GM18951 (cell line): ENCODE results near the gene TRIP6.

Experiments
- POLR2A ChIP-seq: IDR thresholded peaks from 4 replicates; pipeline ENCODE4 v1.6.1; 2011; ENCODE audit warnings: mild to moderate bottlenecking; ENCODE audit not compliant: insufficient read length, insufficient read depth; ENCODE audit errors: extremely low read depth
- in situ Hi-C: fragments of 300-500 bp; cut with MboI; formaldehyde crosslinking; loops from one replicate; pipeline ENCODE4 v1.12.0; 2022; ENCODE audit warnings: low sequenced_read_pairs, mixed read lengths, inconsistent platforms; ENCODE audit not compliant: unreplicated experiment

TRIP6 gene

DNA sequence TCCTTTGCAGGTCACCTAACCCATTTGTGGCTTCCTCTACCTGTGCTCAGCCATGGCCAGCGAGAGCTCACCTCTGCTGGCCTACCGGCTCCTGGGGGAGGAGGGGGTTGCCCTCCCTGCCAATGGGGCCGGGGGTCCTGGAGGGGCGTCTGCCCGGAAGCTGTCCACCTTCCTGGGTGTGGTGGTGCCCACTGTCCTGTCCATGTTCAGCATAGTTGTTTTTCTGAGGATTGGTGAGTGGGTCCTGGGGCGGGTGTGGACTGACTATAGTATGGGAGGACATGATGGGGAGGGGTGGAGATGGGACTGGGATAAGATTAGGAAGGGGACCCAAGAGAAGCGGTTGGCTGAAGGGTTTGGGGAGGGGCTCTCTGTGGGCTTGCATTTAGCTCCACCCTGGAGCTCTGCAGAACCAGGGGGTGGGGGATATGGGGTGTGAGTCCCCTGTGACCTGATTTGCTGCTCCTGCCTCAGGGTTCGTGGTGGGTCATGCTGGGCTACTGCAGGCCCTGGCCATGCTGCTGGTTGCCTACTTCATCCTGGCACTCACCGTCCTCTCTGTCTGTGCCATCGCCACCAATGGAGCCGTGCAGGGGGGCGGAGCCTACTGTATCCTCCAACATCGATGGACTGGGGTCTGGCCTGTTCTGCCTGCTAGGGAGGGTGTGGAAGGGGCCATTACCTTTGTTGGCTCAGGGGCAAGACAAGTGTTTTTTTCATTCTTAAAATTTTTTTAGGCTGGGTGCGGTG is 12.9 kb upstream of the TRIP6 start:
- in situ Hi-C loops = loop anchor here (10.0 kb wide), 1 partner anchor 150 kb away; the partner anchor contains the start of gene POP7
- no peak for TF ChIP-seq POLR2A

DNA sequence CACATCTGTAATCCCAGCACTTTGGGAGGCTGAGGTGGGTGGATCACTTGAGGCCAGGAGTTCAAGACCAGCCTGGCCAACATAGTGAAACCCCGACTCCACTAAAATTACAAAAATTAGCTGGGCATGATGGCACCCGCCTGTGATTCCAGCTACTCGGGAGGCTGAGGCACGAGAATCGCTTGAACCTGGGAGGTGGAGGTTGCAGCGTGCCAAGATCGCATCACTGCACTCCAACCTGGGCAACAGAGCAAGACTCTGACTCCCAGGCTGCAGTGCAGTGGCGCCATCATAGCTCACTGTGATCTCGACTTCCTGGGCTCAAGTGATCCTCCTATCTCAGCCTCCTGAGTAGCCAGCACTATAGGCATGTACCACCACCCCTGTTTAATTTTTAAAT is 12.3 kb upstream of the TRIP6 start:
- in situ Hi-C loops = loop anchor here (10.0 kb wide), 1 partner anchor 150 kb away; the partner anchor contains the start of gene POP7

DNA sequence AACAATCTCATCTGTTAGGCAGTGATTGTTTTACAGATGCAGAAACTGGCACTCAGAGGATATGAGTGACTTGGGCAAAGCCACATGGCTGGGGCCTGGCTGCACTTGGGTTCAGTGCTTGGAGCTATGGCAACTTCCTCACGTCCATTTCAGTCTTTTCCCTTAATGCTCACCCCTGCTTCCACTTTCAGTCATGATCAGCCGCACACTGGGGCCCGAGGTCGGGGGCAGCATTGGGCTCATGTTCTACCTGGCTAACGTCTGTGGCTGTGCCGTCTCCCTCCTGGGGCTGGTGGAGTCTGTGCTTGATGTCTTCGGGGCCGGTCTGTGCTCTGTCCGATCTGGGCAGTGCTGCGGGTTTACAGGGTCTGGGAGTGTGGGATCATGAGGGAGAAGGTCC is 11.7 kb upstream of the TRIP6 start:
- TF ChIP-seq POLR2A = no peak
- in situ Hi-C loops = loop anchor here (10.0 kb wide), 1 partner anchor 151 kb away; the partner anchor contains the start of gene POP7

DNA sequence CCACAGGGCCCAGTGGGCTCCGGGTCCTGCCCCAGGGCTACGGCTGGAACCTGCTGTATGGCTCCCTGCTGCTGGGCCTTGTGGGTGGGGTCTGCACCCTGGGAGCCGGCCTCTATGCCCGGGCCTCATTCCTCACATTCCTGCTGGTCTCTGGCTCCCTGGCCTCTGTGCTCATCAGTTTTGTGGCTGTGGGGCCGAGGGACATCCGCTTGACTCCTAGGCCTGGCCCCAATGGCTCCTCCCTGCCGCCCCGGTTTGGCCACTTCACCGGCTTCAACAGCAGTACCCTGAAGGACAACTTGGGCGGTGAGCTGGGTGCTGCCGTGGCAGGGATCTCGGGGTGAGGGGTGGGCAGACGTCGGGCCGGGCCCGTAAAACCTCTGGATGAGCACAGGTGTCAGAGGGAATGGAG is 10.3 kb upstream of the TRIP6 start:
- in situ Hi-C loops = loop anchor here (10.0 kb wide), 1 partner anchor 152 kb away; the partner anchor contains the start of gene POP7
- TF ChIP-seq POLR2A = no peak

DNA sequence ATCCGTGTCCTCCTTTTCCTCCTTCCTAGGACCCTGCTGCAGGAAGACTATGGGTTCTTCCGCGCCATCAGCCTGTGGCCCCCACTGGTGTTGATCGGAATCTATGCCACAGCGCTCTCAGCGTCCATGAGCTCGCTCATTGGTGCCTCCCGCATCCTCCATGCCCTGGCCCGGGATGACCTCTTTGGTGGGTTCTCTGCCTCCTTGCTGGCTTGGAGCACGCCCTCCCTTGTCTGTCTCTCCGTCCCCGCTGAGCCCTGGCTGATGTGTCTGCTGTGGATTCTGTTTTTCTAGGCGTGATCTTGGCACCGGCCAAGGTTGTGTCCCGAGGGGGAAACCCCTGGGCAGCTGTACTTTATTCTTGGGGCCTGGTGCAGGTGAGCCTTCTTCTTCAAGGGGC is 7.3 kb upstream of the TRIP6 start:
- TF ChIP-seq POLR2A = no peak
- in situ Hi-C loops = loop anchor here (10.0 kb wide), 1 partner anchor 155 kb away; the partner anchor contains the start of gene POP7

DNA sequence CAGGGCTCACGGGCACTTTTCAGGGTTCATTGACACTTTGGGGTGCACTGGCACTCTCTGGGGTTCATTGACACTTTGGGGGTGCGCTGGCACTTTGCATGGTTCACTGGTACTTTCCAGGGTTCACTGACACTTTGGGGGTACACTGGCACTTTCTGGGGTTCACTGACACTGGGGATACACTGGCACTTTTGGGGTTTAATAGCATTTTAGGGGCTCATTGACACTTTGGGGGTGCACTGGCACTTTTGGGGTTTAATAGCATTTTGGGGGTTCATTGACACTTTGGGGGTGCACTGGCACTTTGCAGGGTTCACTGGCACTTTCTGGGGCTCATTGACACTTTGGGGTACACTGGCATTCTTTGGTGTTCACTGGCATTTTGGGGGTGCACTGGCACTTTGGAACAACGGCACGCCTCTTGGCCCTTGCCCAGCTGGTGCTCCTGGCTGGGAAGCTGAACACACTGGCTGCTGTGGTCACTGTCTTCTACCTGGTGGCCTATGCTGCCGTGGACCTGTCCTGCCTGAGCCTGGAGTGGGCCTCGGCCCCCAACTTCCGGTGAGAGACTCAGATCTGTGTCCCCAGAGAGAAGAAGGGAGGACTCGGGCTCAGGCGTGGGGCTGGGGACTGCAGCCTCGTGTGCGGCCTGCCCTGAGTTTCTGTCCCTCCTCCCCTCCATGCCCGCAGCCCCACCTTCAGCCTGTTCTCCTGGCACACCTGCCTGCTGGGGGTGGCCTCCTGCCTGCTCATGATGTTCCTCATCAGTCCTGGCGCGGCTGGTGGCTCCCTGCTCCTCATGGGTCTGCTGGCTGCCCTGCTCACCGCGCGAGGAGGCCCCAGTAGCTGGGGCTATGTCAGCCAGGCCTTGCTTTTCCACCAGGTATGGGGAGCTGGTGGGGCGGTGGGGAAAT is 6.2 kb upstream of the TRIP6 start:
- in situ Hi-C loops = no loop called here
- no peak for TF ChIP-seq POLR2A

DNA sequence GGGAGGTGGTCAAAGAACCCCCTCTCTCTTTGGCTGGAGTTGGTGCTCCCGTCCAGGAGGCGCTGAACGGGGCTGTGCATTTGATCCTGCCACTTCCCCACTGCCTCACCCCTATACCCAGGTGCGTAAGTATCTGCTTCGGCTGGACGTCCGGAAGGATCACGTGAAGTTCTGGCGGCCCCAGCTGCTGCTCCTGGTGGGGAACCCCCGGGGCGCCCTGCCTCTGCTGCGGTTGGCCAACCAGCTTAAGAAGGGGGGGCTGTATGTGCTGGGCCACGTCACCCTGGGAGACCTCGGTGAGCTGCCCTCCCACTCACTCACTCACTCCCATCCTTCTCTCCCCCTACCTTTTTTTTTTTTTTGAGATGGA is 5.6 kb upstream of the TRIP6 start:
- in situ Hi-C loops = no loop called here
- no peak for TF ChIP-seq POLR2A

DNA sequence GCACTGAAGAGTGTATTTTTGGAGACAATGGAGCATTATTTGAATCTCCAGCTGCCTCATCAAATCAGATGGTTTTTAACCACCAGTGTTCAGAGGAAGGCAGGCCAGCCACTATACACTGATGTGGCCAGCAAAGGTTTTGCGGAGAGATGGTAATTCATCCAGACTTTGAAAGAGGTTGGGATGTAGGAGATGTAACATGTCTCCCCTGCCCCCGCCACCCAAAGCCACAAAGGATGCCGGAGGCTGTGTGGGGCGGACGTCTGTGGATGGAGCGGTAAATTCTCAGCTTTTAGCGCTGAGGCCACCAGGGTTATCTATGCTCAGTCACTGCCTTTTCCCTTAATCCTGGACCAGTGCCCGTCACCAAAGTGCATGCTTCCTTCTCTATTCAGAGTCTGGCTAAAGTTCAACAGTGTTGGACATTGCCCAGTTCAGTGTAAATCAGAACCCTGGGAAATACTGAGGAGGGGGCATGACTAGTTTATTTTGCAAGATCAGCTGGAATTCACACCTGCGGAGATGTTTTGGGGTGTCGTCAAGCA is 3.7 kb upstream of the TRIP6 start:
- TF ChIP-seq POLR2A = no peak
- in situ Hi-C loops = no loop called here

DNA sequence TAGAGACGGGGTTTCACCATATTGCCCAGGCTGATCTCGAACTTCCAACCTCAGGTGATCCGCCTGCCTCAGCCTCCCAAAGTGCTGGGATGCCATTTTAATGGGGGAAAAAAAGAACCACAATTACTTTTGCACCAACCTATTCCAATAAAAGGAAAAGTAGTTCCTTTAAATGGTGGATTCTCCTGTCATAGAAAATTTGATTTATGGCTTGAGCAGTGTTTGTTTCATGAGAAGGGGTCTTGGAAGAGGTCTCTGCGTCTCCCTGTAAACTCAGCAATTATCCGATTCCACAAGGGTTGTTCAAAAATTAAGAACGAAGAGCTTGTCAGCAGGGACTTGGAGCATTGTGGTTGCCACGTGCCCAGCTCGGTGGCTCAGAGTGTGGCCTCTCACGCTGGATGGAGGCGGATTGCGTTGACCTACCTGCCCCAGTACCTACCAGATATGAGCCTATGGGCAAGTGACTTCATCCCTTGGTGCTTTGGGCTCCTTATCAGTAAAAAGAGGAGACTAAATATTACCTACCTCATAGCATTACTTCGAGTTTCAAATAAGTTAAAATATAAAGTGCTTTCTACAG is 2.8 kb upstream of the TRIP6 start:
- TF ChIP-seq POLR2A = no peak
- in situ Hi-C loops = no loop called here

DNA sequence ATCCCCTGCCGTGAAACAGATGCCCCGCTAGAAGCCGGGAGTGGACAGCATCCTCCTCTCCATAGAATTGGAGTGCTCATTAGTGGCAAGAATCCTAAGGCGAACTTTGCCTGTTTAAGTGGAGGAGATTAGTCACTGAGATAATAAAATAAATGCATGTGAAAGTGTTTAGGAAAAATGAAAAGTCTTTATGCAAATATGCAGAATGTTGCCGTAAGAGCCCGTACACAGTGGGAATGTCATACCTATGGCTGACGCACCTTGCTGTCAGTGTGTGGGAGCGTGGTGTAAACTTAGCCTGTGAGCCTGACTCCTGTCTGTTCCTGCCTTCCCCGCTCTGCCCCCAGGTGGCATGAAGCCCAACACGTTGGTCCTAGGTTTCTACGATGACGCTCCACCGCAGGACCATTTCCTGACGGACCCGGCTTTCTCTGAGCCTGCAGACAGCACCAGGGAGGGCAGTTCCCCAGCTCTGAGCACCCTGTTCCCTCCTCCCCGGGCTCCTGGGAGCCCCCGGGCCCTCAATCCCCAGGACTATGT is 1.7 kb upstream of the TRIP6 start:
- no peak for TF ChIP-seq POLR2A
- in situ Hi-C loops = no loop called here

DNA sequence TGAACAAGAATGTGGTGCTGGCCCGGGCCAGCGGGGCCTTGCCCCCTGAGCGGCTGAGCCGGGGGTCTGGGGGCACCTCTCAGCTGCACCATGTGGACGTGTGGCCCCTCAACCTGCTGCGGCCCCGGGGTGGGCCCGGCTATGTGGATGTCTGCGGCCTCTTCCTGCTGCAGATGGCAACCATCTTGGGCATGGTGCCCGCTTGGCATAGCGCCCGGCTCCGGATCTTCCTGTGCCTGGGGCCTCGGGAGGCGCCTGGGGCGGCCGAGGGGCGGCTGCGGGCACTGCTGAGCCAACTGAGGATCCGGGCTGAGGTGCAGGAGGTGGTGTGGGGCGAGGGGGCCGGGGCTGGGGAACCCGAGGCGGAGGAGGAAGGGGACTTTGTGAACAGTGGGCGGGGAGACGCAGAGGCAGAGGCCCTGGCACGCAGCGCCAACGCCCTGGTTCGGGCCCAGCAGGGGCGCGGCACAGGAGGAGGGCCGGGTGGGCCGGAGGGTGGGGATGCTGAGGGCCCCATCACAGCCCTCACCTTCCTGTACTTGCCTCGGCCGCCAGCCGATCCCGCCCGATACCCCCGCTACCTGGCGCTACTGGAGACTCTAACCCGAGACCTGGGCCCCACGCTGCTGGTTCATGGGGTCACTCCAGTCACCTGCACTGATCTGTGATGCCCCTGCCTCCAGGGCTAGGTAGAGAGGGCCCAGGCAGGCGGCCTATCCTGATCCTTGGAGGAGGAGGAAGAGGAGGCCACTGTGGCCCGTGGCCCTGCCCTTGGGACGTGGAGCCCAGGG is 1.1 kb upstream of the TRIP6 start:
- in situ Hi-C loops = no loop called here
- TF ChIP-seq POLR2A = no peak

DNA sequence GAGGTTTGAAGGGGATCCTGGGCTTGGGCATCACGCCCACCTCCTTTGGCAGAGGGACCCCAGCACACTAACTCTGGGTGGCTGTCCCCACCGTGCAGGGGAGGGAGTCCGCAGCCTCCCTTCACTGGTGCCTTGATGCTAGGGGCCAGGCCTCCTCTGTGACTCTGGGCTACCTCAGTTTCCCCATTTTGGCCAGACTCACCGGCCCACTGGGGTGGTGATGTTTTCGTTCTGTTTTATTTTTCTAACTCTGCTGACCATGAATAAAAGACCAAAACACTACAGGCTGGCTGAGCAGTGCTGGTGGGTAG is 503 bp upstream of the TRIP6 start:
- in situ Hi-C loops = no loop called here

More for the DNA sequence above, 503 bp upstream of the TRIP6 start:
- no peak for TF ChIP-seq POLR2A
